ENCODE results near the gene VMAC. TPM values are rescaled to one million over a fixed set of nuclear protein-coding genes. Genes with fewer than 3 reads are reported as not detected.
A peak's percentile ranks its signal among the peaks of the same experiment; 100 is the strongest.

VMAC gene
- total RNA-seq, 2 donors from 2014 or later = 23.6 to 29.0 TPM

GRCh38 chr19:5913739-5914357 is 9.2 kb downstream of the VMAC start, which contains the start of gene CAPS:
TSS of gene CAPS (plus strand) at chr19:5914254. CDS start at chr19:5914407, 153 bp downstream.
- Histone ChIP-seq H3K27ac (peak within 1 kb of the TSS; percentile 63 to 71), H3K4me1 (replicated peaks) (peaks cover 23% of the 10 kb centered on the region), H3K27me3 (replicated peaks; ENCODE audit: insufficient read depth) (no peaks in the 10 kb centered on the region), H3K4me3 (peak within 1 kb of the TSS in 1 of 2 donors; percentile 10), H3K9me3 (no peaks in the 10 kb centered on the region), H3K36me3 (peaks cover 6 to 10% of the 10 kb centered on the region in 2 donors)
- intact Hi-C loops (cut with DNase I) = no loop called here
- peak; percentile 81 for DNase-seq (ENCODE audit: low spot score)
- WGBS = 54% methylated on average over 10 of the region's 10 CpGs
- peak; percentile 61 for TF ChIP-seq POLR2AphosphoS5 (IDR thresholded peaks at IDR 0.05)
- no peak for TF ChIP-seq CTCF (IDR thresholded peaks at IDR 0.05)
- peak; percentile 18 for TF ChIP-seq POLR2A (IDR thresholded peaks at IDR 0.05)

GRCh38 chr19:5914358-5914774 is 9.7 kb downstream of the VMAC start:
- no peak for DNase-seq (ENCODE audit: low spot score)
- H3K4me3 ChIP-seq = peak overlapping the region in 1 of 2 donors; percentile 10
- H3K9me3 ChIP-seq = no peaks in the 10 kb centered on the region
- H3K4me1 ChIP-seq (replicated peaks) = peaks cover 18% of the 10 kb centered on the region
- H3K27ac ChIP-seq = peak overlapping the region; percentile 63 to 71
- intact Hi-C loops (cut with DNase I) = no loop called here
- H3K27me3 ChIP-seq (replicated peaks; ENCODE audit: insufficient read depth) = no peaks in the 10 kb centered on the region
- WGBS = 54% methylated on average over 22 of the region's 22 CpGs
- no peak for TF ChIP-seq POLR2A (IDR thresholded peaks at IDR 0.05)
- TF ChIP-seq CTCF (IDR thresholded peaks at IDR 0.05) = no peak
- TF ChIP-seq POLR2AphosphoS5 (IDR thresholded peaks at IDR 0.05) = no peak
- H3K36me3 ChIP-seq = peaks cover 6 to 10% of the 10 kb centered on the region in 2 donors

GRCh38 chr19:5914946-5915781 is 10.5 kb downstream of the VMAC start:
- Histone ChIP-seq H3K4me1 (replicated peaks) (peaks cover 17% of the 10 kb centered on the region), H3K4me3 (peak overlapping the region in 1 of 2 donors; percentile 10), H3K36me3 (peaks cover 6 to 10% of the 10 kb centered on the region in 2 donors), H3K9me3 (no peaks in the 10 kb centered on the region), H3K27ac (peak overlapping the region; percentile 63 to 71), H3K27me3 (replicated peaks; ENCODE audit: insufficient read depth) (no peaks in the 10 kb centered on the region)
- DNase-seq (ENCODE audit: low spot score) = peak; percentile 61
- WGBS = 65% methylated on average over 40 of the region's 42 CpGs
- intact Hi-C loops (cut with DNase I) = no loop called here
- TF ChIP-seq CTCF (IDR thresholded peaks at IDR 0.05) (peak in 2 of 4 experiments; percentile 32 to 40), POLR2AphosphoS5 (IDR thresholded peaks at IDR 0.05) (peak; percentile 59), POLR2A (IDR thresholded peaks at IDR 0.05) (no peak)

- no peak for TF ChIP-seq POLR2AphosphoS5 (IDR thresholded peaks at IDR 0.05)
- TF ChIP-seq CTCF (IDR thresholded peaks at IDR 0.05) = no peak
- no peak for TF ChIP-seq POLR2A (IDR thresholded peaks at IDR 0.05)
- no peak for DNase-seq (ENCODE audit: low spot score)
These were observed 11.1 kb downstream of the VMAC start for GRCh38 chr19:5915782-5916165.

More at GRCh38 chr19:5915782-5916165, 11.1 kb downstream of the VMAC start:
- peaks cover 17% of the 10 kb centered on the region for H3K4me1 ChIP-seq (replicated peaks)
- WGBS = 67% methylated on average over 11 of the region's 11 CpGs
- H3K36me3 ChIP-seq = peaks cover 6 to 10% of the 10 kb centered on the region in 2 donors
- H3K9me3 ChIP-seq = no peaks in the 10 kb centered on the region
- H3K27ac ChIP-seq = peak overlapping the region; percentile 63 to 71
- no peak overlapping the region for H3K4me3 ChIP-seq
- H3K27me3 ChIP-seq (replicated peaks; ENCODE audit: insufficient read depth) = no peaks in the 10 kb centered on the region
- intact Hi-C loops (cut with DNase I) = no loop called here
